B cell (primary cell): ENCODE measurements around the gene CAPN15. TPM values are rescaled to one million over a fixed set of nuclear protein-coding genes. Genes with fewer than 3 reads are reported as not detected.

Experiments
- ATAC-seq: fragments of 200-7000 bp; cut with Tn5 transposase; one replicate; pipeline ENCODE4 v1.10.0; 2021; ENCODE audit warnings: low read depth, mild to moderate bottlenecking, moderate number of reproducible peaks, moderate library complexity
- CTCF ChIA-PET: fragments of 350-600 bp; sonication (Branson Sonifier 250); formaldehyde crosslinking; loops from one replicate; lab custom pipeline; 2021; ENCODE audit warnings: antibody characterized with exemption, inconsistent platforms; lab: Charles Lee
- POLR2A ChIA-PET: fragments of 350-600 bp; sonication (Branson Sonifier 250); formaldehyde crosslinking; loops from one replicate; lab custom pipeline; 2021; ENCODE audit warnings: antibody characterized with exemption; lab: Charles Lee
- DNase-seq: peaks from one replicate; pipeline ENCODE4 v3.0.0; 2013
- H2AFZ ChIP-seq: 2 replicates; pipeline ENCODE4 v1.6.1; 2012; ENCODE audit warnings: mild to moderate bottlenecking, low read depth, low read length; ENCODE audit not compliant: insufficient read depth, poor library complexity, severe bottlenecking
- H3K27ac ChIP-seq, 2 donors: 1 replicate in 1 of 2; 2 replicates in 1 of 2; pipeline ENCODE4 v1.5.1; 2012 to 2013; ENCODE audit warnings: low read length in 2 of 2, mild to moderate bottlenecking in 2 of 2, moderate library complexity in 1 of 2
- H3K27me3 ChIP-seq, 4 experiments: fragments of 200-600 bp in 1 of 4; sonication (generic) in 1 of 4; replicated peaks in 1 of 4; 1 replicate in 2 of 4; 2 replicates in 2 of 4; pipeline versions ENCODE4 v1.6.1 to v1.7.0; 2013 to 2016; ENCODE audit warnings: low read length in 3 of 4, mild to moderate bottlenecking in 2 of 4, mixed read lengths in 1 of 4, moderate library complexity in 1 of 4; ENCODE audit not compliant: insufficient read depth in 4 of 4, control insufficient read depth in 3 of 4; ENCODE audit errors: control extremely low read depth in 1 of 4
- H3K36me3 ChIP-seq, 2 experiments: replicated peaks in 1 of 2; 1 replicate in 1 of 2; 2 replicates in 1 of 2; pipeline versions ENCODE4 v1.6.1 to v1.7.1; 2013; ENCODE audit warnings: low read length in 1 of 2; ENCODE audit not compliant: insufficient read depth in 2 of 2, control insufficient read depth in 1 of 2; ENCODE audit errors: control extremely low read depth in 1 of 2, extremely low read depth in 1 of 2
- H3K4me1 ChIP-seq, 2 donors: fragments of 200-600 bp in 1 of 2; sonication (generic) in 1 of 2; 1 replicate in 1 of 2; 2 replicates in 1 of 2; pipeline versions ENCODE4 v1.5.1 to v1.6.1; 2013 to 2017; ENCODE audit warnings: low read length in 2 of 2; ENCODE audit not compliant: control insufficient read depth in 2 of 2, insufficient read depth in 2 of 2
- H3K4me2 ChIP-seq: replicated peaks from 2 replicates; pipeline ENCODE3; 2012; ENCODE audit warnings: mild to moderate bottlenecking, low read depth, low read length; ENCODE audit not compliant: poor library complexity, severe bottlenecking
- H3K4me3 ChIP-seq, 5 experiments: fragments of 200-600 bp in 1 of 5; sonication (generic) in 1 of 5; 1 replicate in 3 of 5; 2 replicates in 2 of 5; pipeline versions ENCODE4 v1.5.1 to v1.7.0; 2011 to 2016; ENCODE audit warnings: low read length in 4 of 5, mild to moderate bottlenecking in 4 of 5, low read depth in 2 of 5, control low read depth in 1 of 5, moderate library complexity in 1 of 5; ENCODE audit not compliant: insufficient read depth in 1 of 5; ENCODE audit errors: control extremely low read depth in 1 of 5, extremely low read depth in 1 of 5
- H3K79me2 ChIP-seq: fragments of 200-600 bp; sonication (generic); one replicate; pipeline ENCODE4 v1.6.0; 2016; ENCODE audit warnings: low read length; ENCODE audit not compliant: control insufficient read depth, insufficient read depth
- H3K9ac ChIP-seq: fragments of 200-600 bp; sonication (generic); 2 replicates; pipeline ENCODE4 v1.6.1; 2017; ENCODE audit warnings: mild to moderate bottlenecking, low read length, moderate library complexity
- H3K9me3 ChIP-seq, 3 donors: one replicate each; pipeline versions ENCODE4 v1.6.1 to v1.7.1; 2013; ENCODE audit warnings: low read length in 2 of 3; ENCODE audit not compliant: control insufficient read depth in 2 of 3, insufficient read depth in 1 of 3; ENCODE audit errors: control extremely low read depth in 1 of 3
- H4K20me1 ChIP-seq: 2 replicates; pipeline ENCODE4 v1.6.0; 2012; ENCODE audit warnings: mild to moderate bottlenecking, low read length; ENCODE audit not compliant: insufficient read depth, control insufficient read depth, poor library complexity, severe bottlenecking
- H3K27ac Mint-ChIP-seq: one replicate; pipeline ENCODE4 v1.8.0; 2021; ENCODE audit warnings: mixed read lengths
- H3K27me3 Mint-ChIP-seq: one replicate; pipeline ENCODE4 v1.8.0; 2021; ENCODE audit warnings: mixed read lengths
- H3K4me1 Mint-ChIP-seq: one replicate; pipeline ENCODE4 v1.8.0; 2021; ENCODE audit warnings: mixed read lengths
- H3K4me3 Mint-ChIP-seq: one replicate; pipeline ENCODE4 v1.8.0; 2021; ENCODE audit warnings: mixed read lengths
- H3K9me3 Mint-ChIP-seq: one replicate; pipeline ENCODE4 v1.8.0; 2022; ENCODE audit warnings: mixed read lengths; ENCODE audit not compliant: insufficient read depth
- CTCF ChIP-seq: fragments of 200-600 bp; IDR thresholded peaks from one replicate; pipeline ENCODE4 v1.8.0; 2022; ENCODE audit warnings: antibody characterized with exemption, mild to moderate bottlenecking
- EZH2 ChIP-seq: IDR thresholded peaks from 2 replicates; pipeline ENCODE4 v1.6.1; 2012; ENCODE audit warnings: borderline replicate concordance, low read depth, mild to moderate bottlenecking, moderate library complexity, low read length; ENCODE audit not compliant: insufficient read depth, poor library complexity, severe bottlenecking
- WGBS: methylation state at CpG from one replicate; pipeline ENCODE4 v1.1.5; 2013; ENCODE audit warnings: missing lambda C conversion rate; ENCODE audit not compliant: insufficient coverage; 5-methylcytosine and 5-hydroxymethylcytosine counted together
- intact Hi-C: fragments of 100-400 bp; cut with micrococcal nuclease; formaldehyde crosslinking; loops from one replicate; pipeline ENCODE4 v1.10.0; 2022
- polyA plus RNA-seq: library from polyadenylated mRNA; depleted of rRNA; stranded (reverse); fragments of >200 nt; gene quantifications from 2 replicates; pipeline ENCODE4 v1.2.3, GENCODE V29; 2012
- total RNA-seq, 2 donors: library from RNA; stranded (reverse); fragments of 120-200 nt in 1 of 2; gene quantifications; 1 replicate in 1 of 2; 2 replicates in 1 of 2; pipeline versions ENCODE4 v1.2.3 to v1.2.4, GENCODE V29; 2013 to 2022

The CAPN15 gene
- total and polyA plus RNA-seq, 2 donors (not counting 1 experiment from before 2014, with no cell fraction given) = 67.2 to 77.2 TPM

- intact Hi-C loops = no loop called here
- H3K36me3 ChIP-seq = no peaks in the 10 kb centered on the region
- H3K4me3 ChIP-seq = no peak overlapping the region
- no peaks in the 10 kb centered on the region for H3K27me3 ChIP-seq
- H3K27ac ChIP-seq = no peak overlapping the region
- ChIA-PET POLR2A (no interaction called here), CTCF (no interaction called here)
- Mint-ChIP-seq H3K4me1 (no peaks in the 10 kb centered on the region), H3K27me3 (no peaks in the 10 kb centered on the region), H3K9me3 (no peaks in the 10 kb centered on the region), H3K4me3 (no peak overlapping the region), H3K27ac (no peak overlapping the region)
- no peaks in the 10 kb centered on the region for H3K79me2 ChIP-seq
- no peaks in the 10 kb centered on the region for H3K9me3 ChIP-seq
- no peak for ATAC-seq
- H4K20me1 ChIP-seq = no peaks in the 10 kb centered on the region
- H3K4me1 ChIP-seq = no peaks in the 10 kb centered on the region
- TF ChIP-seq EZH2 = no peak
- TF ChIP-seq CTCF = no peak
- H2AFZ ChIP-seq = no peak overlapping the region
- 94% methylated on average over 19 of the region's 23 CpGs for WGBS
- DNase-seq = no peak
- no peak overlapping the region for H3K4me2 ChIP-seq
- H3K9ac ChIP-seq = no peak overlapping the region
These were observed 24.1 kb upstream of the CAPN15 start for GRCh38 chr16:503150-504071.
